A375 (cell line): Measurements from ENCODE around the gene PSPC1. TPM values are rescaled to one million over a fixed set of nuclear protein-coding genes. Genes with fewer than 3 reads are reported as not detected.

Experiments
- small RNA-seq: library from RNA; depleted of rRNA; stranded (forward); fragments of <200 nt; gene quantifications from one replicate; pipeline ENCODE3, GENCODE V24; 2014
- total RNA-seq: library from RNA; depleted of rRNA; stranded (reverse); fragments of >200 nt; shearing (Covaris generic); gene quantifications from 2 replicates; pipeline ENCODE4 v1.2.3, GENCODE V29; 2014; rRNA removed

PSPC1 gene
- total RNA-seq: 85.6 and 90.9 TPM in 2 replicates

GRCh38 chr13:19782727-19783682 is at the start of gene PSPC1:
Gene PSPC1, minus strand, starts transcription at chr13:19782945. Its CDS starts 188 bp downstream, at chr13:19782757.

Small RNAs within 50 kb of the gene (small RNA-seq; reads per million reads assigned to genes)
- not detected for gene RN7SL166P

Other genes starting within 250 kb of the PSPC1 start
- gene TPTE2, start 221.4 kb downstream of the PSPC1 start, total RNA-seq: not detected in 2 replicates
- gene MPHOSPH8, start 149.3 kb downstream of the PSPC1 start, total RNA-seq: 16.4 and 20.3 TPM in 2 replicates
- gene ZMYM5, start 80.7 kb upstream of the PSPC1 start, total RNA-seq: 10.6 and 12.6 TPM in 2 replicates
- 25.1 and 34.1 TPM in 2 replicates for gene ZMYM2, start 175.8 kb upstream of the PSPC1 start, total RNA-seq